Measurements from ENCODE around the gene TAS2R60. TPM values are rescaled to one million over a fixed set of nuclear protein-coding genes. Genes with fewer than 3 reads are reported as not detected.
"Not testable (repeated sequence)": the region's sequence is repeated elsewhere in the genome, so short reads cannot be mapped to it uniquely, and the experiment has no call there.

The TAS2R60 gene
- polyA plus RNA-seq, 6 donors from 2014 or later = not detected

DNA sequence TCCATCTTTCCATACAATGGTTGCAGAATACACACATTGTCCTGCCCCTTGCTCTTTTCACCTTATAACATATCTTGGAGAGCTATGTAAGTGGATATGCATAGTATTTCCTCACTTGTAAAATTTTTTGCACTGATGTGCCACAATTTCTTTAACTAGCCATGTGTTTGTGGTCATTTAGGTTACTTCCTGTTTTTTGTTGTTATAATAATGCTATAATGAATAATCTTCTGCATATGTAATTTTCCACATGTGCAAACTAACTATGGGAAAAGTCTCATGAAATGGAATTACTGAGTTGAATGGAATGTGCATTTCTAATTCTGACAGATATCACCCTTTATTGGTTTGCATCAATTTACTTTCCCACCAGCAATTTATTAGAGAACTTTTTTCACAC lies 37.2 kb downstream of the TAS2R60 start:
- Mint-ChIP-seq H3K27ac (no peak overlapping the region), H3K27me3 (no peaks in the 10 kb centered on the region), H3K4me1 (no peaks in the 10 kb centered on the region), H3K4me3 (no peak overlapping the region), H3K9me3 (peaks cover 0 to 3% (median 0%) of the 10 kb centered on the region in 7 donors), H3K36me3 (no peaks in the 10 kb centered on the region)
- DNase-seq (no peak), ATAC-seq (ENCODE audit: low read depth in 2 of 2) (no peak)

DNA sequence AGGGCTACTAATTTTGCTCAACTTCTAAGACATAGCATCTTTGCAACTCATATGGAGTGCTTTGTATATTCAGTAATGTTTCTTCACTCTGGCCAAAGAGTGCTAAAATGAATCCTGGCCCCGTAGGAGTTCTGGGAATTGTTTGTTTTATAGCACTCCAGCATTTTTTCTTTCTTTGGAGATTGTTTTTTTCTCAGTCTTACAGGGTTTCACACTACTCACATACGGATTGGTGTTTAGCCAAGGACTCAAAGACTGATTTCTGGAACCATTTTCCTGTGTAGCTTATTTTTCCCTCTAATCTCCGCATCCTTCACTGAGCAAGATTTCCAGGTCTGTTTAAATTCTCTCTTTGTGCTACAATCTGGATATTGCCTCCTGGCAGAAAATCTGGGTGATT lies 40.9 kb downstream of the TAS2R60 start:
- Mint-ChIP-seq H3K27me3 (no peaks in the 10 kb centered on the region), H3K9me3 (peaks cover 0 to 3% (median 0%) of the 10 kb centered on the region in 7 donors), H3K4me3 (no peak overlapping the region), H3K36me3 (no peaks in the 10 kb centered on the region), H3K4me1 (no peaks in the 10 kb centered on the region), H3K27ac (no peak overlapping the region)
- no peak for DNase-seq
- ATAC-seq (ENCODE audit: low read depth in 2 of 2) = no peak

DNA sequence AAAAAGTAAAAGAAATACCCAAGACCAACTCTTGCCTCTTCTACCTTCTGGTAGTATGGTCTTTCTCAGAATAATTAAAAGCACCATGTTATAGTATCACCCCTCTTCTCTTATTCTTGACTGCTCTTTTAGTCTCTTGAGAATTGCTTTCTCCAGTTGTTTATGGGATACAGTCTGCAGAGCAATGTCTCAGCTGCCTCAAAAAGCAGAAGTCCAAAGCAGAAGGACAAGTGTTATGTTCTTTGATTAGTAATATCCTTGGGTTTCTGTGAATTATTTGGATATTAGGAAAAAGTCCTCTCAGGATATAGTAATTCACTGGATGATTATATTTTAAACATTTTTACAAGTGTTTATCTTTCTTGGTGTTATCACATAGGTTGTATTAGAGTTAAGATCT lies 41.8 kb downstream of the TAS2R60 start:
- Mint-ChIP-seq H3K4me1 (no peaks in the 10 kb centered on the region), H3K4me3 (no peak overlapping the region), H3K27ac (no peak overlapping the region), H3K9me3 (peaks cover 0 to 3% (median 0%) of the 10 kb centered on the region in 7 donors), H3K36me3 (no peaks in the 10 kb centered on the region), H3K27me3 (peaks cover 0 to 4% (median 0%) of the 10 kb centered on the region in 3 donors)
- ATAC-seq (ENCODE audit: low read depth in 2 of 2) (no peak), DNase-seq (no peak)

DNA sequence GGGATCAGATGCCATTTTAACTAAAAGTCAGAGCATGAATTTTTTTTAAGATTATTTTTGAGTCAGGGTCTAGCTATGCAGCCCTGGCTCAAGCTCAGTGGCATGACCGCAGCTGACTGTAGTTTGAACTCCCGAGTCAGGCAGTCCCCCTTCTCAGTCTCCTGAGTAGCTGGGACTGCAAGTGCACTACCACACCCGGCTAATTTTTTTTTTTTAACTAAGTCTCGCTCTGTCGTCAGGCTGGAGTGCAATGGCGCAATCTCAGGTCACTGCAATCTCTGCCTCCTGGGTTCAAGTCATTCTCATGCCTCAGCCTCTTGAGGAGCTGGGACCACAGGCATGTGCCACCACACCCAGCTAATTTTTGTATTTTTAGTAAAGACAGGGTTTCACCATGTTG lies 42.2 kb downstream of the TAS2R60 start:
- no peaks in the 10 kb centered on the region for H3K4me1 Mint-ChIP-seq
- no peaks in the 10 kb centered on the region for H3K36me3 Mint-ChIP-seq
- no peak for ATAC-seq (ENCODE audit: low read depth in 2 of 2)
- no peak overlapping the region for H3K4me3 Mint-ChIP-seq
- no peak for DNase-seq
- H3K27ac Mint-ChIP-seq = no peak overlapping the region
- peaks cover 0 to 3% (median 0%) of the 10 kb centered on the region in 7 donors for H3K9me3 Mint-ChIP-seq
- peaks cover 0 to 4% (median 0%) of the 10 kb centered on the region in 3 donors for H3K27me3 Mint-ChIP-seq

DNA sequence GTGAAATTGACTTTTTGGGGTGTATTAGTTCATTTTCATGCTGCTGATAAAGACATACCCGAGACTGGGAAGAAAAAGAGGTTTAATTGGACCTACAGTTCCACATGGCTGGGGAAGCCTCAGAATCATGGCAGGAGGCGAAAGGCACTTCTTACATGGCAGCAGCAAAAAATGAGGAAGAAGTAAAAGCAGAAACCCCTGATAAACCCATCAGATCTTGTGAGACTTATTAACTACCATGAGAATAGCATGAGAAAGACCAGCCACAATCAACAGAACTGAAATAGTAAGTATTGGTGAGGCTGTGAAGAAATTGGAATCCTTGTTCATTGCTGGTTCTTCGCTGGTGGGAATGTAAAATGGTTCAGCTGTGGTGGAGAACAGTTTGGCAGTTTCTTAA lies 43.0 kb downstream of the TAS2R60 start:
- not testable (repeated sequence) for H3K4me1 Mint-ChIP-seq; H3K9me3 Mint-ChIP-seq; ATAC-seq (ENCODE audit: low read depth in 2 of 2); H3K27me3 Mint-ChIP-seq; H3K36me3 Mint-ChIP-seq; H3K4me3 Mint-ChIP-seq; DNase-seq
- peak overlapping the region in 1 of 6 donors; percentile 49 for H3K27ac Mint-ChIP-seq

DNA sequence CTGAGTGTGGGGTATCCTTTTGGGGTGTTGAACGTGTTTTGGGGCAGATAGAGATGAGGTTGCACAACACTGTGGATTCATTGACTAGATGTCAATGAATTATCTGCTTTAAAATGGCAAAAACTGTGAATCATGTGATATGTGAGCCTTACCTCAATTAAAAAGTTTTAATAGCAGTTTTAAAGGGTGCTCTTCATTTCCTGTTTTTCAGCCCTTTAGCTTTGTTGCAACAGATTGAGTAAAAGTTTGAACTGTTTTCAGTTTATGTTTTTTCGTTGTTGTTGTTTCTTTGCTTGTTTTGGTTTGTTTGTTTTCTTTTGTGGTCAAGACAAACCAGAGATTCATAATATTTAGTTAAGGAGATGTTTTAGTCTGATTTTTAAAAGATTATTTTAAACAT lies 43.8 kb downstream of the TAS2R60 start:
- Mint-ChIP-seq H3K4me3 (no peak overlapping the region), H3K27ac (no peak overlapping the region), H3K27me3 (peaks cover 0 to 4% (median 0%) of the 10 kb centered on the region in 3 donors), H3K36me3 (no peaks in the 10 kb centered on the region), H3K4me1 (no peaks in the 10 kb centered on the region), H3K9me3 (peaks cover 0 to 3% (median 0%) of the 10 kb centered on the region in 7 donors)
- no peak for DNase-seq
- no peak for ATAC-seq (ENCODE audit: low read depth in 2 of 2)

DNA sequence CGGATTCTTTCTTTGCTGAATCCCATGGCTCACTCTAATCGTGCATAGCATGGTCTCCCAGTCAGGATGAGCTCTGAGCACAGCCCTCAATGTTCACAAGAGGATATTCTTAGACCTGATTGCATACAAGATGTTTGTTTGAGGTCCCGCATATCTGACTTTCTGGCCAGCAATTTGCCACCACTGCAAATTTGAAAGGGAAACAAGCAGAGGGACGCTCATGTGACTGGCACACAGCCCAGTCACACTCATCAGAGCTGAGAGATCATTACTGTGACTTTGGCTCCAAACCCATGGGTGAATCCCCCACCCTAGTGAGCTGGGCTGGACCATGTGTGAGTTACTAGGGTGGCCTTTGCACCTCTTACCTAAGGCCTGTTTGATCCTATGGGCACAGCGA lies 44.3 kb downstream of the TAS2R60 start:
- Mint-ChIP-seq H3K36me3 (no peaks in the 10 kb centered on the region), H3K9me3 (peaks cover 0 to 3% (median 0%) of the 10 kb centered on the region in 7 donors), H3K4me3 (no peak overlapping the region), H3K4me1 (no peaks in the 10 kb centered on the region), H3K27me3 (peaks cover 0 to 4% (median 0%) of the 10 kb centered on the region in 3 donors), H3K27ac (no peak overlapping the region)
- ATAC-seq (ENCODE audit: low read depth in 2 of 2) = no peak
- DNase-seq = no peak

DNA sequence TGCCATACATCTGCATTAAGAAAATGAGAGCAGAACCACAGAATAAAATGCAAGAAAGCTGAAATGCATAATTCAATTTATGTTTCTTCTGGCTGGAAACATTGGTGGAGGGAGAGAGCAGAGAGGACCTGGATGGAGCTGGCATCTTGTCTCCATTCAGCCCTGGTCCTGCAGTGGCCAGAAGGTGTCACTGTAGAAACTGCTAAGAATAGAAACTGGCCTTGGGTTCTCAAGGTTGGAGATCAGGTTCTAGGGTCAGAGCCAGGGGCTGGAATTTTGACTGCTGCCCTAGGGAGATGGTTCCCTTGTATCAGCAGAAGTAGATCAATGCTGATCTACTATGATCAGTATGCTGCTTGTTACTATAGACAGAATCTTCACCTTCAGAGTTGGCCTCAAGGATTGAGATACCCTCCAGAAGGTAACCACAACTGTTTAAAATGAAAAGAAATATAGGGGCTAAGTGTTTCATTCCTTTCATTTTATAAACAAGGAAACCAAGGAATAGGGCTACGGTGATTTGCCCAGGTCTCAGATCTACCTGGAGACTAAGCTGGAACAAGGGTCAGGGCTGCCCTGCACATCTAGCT lies 47.6 kb downstream of the TAS2R60 start:
- no peak for DNase-seq
- H3K36me3 Mint-ChIP-seq = no peaks in the 10 kb centered on the region

DNA sequence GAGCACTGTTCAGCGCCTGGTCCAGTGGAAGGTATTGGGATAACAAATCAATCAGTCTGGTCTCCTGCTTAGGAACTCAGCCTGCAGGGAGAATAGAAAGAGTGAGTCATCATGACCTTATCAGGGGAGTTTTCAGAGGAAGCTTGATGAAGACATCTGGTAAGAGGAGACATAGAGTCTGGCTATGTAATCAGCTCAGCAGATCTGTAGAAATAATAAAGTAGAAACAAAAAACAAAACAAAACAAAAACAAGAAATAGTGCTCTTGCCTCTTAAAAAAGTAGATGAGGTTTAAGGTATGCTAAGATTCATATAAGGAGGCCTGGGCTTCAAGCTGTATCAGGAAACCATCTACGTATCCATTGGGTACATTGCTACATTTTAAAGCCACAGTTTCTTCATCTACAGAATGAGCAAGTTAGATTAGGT lies 48.8 kb downstream of the TAS2R60 start:
- Mint-ChIP-seq H3K9me3 (no peaks in the 10 kb centered on the region), H3K4me3 (no peak overlapping the region), H3K27me3 (peaks cover 0 to 4% (median 0%) of the 10 kb centered on the region in 3 donors), H3K27ac (no peak overlapping the region), H3K36me3 (no peaks in the 10 kb centered on the region), H3K4me1 (peaks cover 0 to 2% (median 0%) of the 10 kb centered on the region in 3 donors)
- ATAC-seq (ENCODE audit: low read depth in 2 of 2) = no peak
- no peak for DNase-seq

More for the DNA sequence above, 47.6 kb downstream of the TAS2R60 start:
- peaks cover 0 to 2% (median 0%) of the 10 kb centered on the region in 3 donors for H3K4me1 Mint-ChIP-seq
- peaks cover 0 to 4% (median 0%) of the 10 kb centered on the region in 3 donors for H3K27me3 Mint-ChIP-seq
- no peak overlapping the region for H3K4me3 Mint-ChIP-seq
- H3K9me3 Mint-ChIP-seq = peaks cover 0 to 2% (median 0%) of the 10 kb centered on the region in 7 donors
- no peak overlapping the region for H3K27ac Mint-ChIP-seq
- ATAC-seq (ENCODE audit: low read depth in 2 of 2) = no peak

DNA sequence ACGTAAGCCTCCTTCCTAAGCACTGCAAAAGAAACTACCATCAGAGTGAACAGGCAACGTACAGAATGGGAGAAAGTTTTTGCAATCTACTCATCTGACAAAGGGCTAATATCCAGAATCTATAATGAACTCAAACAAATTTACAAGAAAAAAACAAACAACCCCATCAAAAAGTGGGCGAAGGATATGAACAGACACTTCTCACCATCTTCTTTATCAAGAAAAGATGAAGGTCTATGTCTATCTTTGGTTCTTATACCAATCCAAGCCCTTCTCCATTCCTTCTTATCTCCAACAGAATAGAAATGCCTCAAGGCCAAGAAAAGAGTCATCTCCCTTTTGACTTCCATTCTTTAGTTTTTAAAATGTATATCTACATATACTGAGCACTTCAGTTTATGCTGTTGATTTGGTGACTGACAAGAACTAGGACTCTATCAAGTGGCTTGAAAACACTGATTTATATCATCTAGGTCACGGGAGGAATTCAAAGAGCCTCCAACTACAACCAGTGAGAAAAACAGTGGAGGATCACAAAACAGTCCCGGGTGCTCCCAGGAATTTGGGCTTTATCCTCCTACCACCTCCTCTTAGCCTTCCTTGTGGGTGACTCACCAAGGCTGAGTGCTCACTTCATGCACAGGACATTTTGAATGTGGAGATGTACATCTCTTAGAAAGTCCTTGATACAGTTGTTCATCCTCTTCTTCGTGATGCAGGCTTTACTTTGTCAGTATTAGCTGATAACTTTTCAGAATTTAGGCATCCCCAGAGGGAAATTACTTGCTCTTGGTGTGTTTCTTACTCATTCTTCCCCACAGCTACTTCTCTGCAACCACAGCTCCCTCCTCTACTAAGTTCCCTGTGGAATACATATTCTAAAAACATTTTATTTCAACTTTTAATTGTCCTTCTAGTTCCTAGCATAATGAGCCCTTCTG lies 49.8 kb downstream of the TAS2R60 start:
- peaks cover 4 to 7% (median 6%) of the 10 kb centered on the region in 3 donors for H3K27me3 Mint-ChIP-seq
- H3K9me3 Mint-ChIP-seq = no peaks in the 10 kb centered on the region
- H3K36me3 Mint-ChIP-seq = no peaks in the 10 kb centered on the region
- ATAC-seq (ENCODE audit: low read depth in 2 of 2) (no peak), DNase-seq (no peak)
- H3K27ac Mint-ChIP-seq = no peak overlapping the region
- peaks cover 0 to 2% (median 0%) of the 10 kb centered on the region in 3 donors for H3K4me1 Mint-ChIP-seq
- no peak overlapping the region for H3K4me3 Mint-ChIP-seq

DNA sequence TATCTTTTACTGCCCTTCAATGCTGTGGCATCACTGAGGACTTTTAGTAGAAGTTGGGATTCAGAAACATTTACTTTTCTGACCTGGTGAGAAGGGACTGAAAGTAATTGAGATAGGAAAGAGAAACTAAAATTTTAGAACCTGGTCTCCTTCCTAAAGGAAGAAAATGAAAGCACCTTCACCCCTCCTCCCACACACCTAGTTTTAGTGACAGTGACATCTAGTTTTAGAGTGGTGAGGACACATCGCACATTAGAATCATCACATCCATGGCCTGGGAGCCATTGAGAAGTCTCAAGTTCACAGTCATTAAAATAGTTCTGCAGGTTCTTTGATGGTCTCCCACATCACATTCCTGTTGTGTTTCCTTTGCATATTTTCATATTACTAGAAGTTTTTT lies 50.5 kb downstream of the TAS2R60 start:
- ATAC-seq (ENCODE audit: low read depth in 2 of 2) (no peak), DNase-seq (no peak)
- H3K27me3 Mint-ChIP-seq = peaks cover 4 to 7% (median 6%) of the 10 kb centered on the region in 3 donors
- no peaks in the 10 kb centered on the region for H3K9me3 Mint-ChIP-seq
- peaks cover 0 to 2% (median 0%) of the 10 kb centered on the region in 3 donors for H3K4me1 Mint-ChIP-seq
- no peak overlapping the region for H3K4me3 Mint-ChIP-seq
- H3K27ac Mint-ChIP-seq = no peak overlapping the region
- no peaks in the 10 kb centered on the region for H3K36me3 Mint-ChIP-seq
